H9 (cell line): ENCODE data around the gene RPL27A. TPM values are rescaled to one million over a fixed set of nuclear protein-coding genes. Genes with fewer than 3 reads are reported as not detected.

Experiments
- DNase-seq: peaks from one replicate; pipeline ENCODE4 v3.0.0-alpha.2; 2017
- H2AFZ ChIP-seq: one replicate; pipeline ENCODE4 v1.6.1; 2013; ENCODE audit warnings: mild to moderate bottlenecking, low read length, control low read depth, moderate library complexity
- H2AK5ac ChIP-seq: 2 replicates; pipeline ENCODE4 v1.6.1; 2013; ENCODE audit warnings: low read length, control low read depth, mixed read lengths; ENCODE audit not compliant: insufficient read length
- H2BK120ac ChIP-seq: one replicate; pipeline ENCODE4 v1.6.1; 2013; ENCODE audit warnings: low read depth, mild to moderate bottlenecking, low read length, control low read depth, inconsistent platforms; ENCODE audit not compliant: poor library complexity, severe bottlenecking
- H2BK12ac ChIP-seq: 2 replicates; pipeline ENCODE4 v1.6.1; 2013; ENCODE audit warnings: low read length, control low read depth, mixed read lengths, low read depth; ENCODE audit not compliant: insufficient read length
- H2BK15ac ChIP-seq: 2 replicates; pipeline ENCODE4 v1.6.1; 2013; ENCODE audit warnings: low read depth, low read length, control low read depth
- H2BK20ac ChIP-seq: one replicate; pipeline ENCODE4 v1.6.1; 2013; ENCODE audit warnings: low read depth, mild to moderate bottlenecking, low read length, control low read depth, inconsistent platforms; ENCODE audit not compliant: poor library complexity, severe bottlenecking
- H2BK5ac ChIP-seq: 2 replicates; pipeline ENCODE4 v1.6.1; 2013; ENCODE audit warnings: low read length, control low read depth, mixed read lengths; ENCODE audit not compliant: insufficient read length
- H3K14ac ChIP-seq: 2 replicates; pipeline ENCODE4 v1.6.1; 2013; ENCODE audit warnings: low read length, control low read depth; ENCODE audit not compliant: insufficient read depth
- H3K18ac ChIP-seq: 2 replicates; pipeline ENCODE4 v1.6.1; 2013; ENCODE audit warnings: low read depth, mild to moderate bottlenecking, mixed read lengths, low read length, control low read depth; ENCODE audit not compliant: insufficient read length
- H3K23ac ChIP-seq: 2 replicates; pipeline ENCODE4 v1.6.1; 2013; ENCODE audit warnings: low read length, control low read depth, mixed read lengths, low read depth; ENCODE audit not compliant: insufficient read length
- H3K23me2 ChIP-seq: 2 replicates; pipeline ENCODE4 v1.6.1; 2013; ENCODE audit warnings: low read depth, mild to moderate bottlenecking, mixed read lengths, low read length, control low read depth; ENCODE audit not compliant: insufficient read length, poor library complexity, severe bottlenecking
- H3K27ac ChIP-seq: 2 replicates; pipeline ENCODE4 v1.5.1; 2013; ENCODE audit warnings: low read length, control low read depth, mixed read lengths, low read depth; ENCODE audit not compliant: insufficient read length
- H3K27me3 ChIP-seq: 2 replicates; pipeline ENCODE4 v1.6.1; 2013; ENCODE audit warnings: low read length, control low read depth, inconsistent platforms; ENCODE audit not compliant: insufficient read depth
- H3K4ac ChIP-seq: 2 replicates; pipeline ENCODE4 v1.6.1; 2013; ENCODE audit warnings: low read depth, mild to moderate bottlenecking, control low read depth, inconsistent platforms, low read length, moderate library complexity
- H3K4me1 ChIP-seq: 2 replicates; pipeline ENCODE4 v1.6.1; 2013; ENCODE audit warnings: low read length, control low read depth, inconsistent platforms; ENCODE audit not compliant: insufficient read depth
- H3K4me2 ChIP-seq: 2 replicates; pipeline ENCODE4 v1.6.1; 2013; ENCODE audit warnings: low read length, control low read depth, mixed read lengths; ENCODE audit not compliant: insufficient read length, insufficient read depth
- H3K56ac ChIP-seq: 2 replicates; pipeline ENCODE4 v1.6.1; 2013; ENCODE audit warnings: low read depth, mild to moderate bottlenecking, mixed read lengths, low read length, control low read depth; ENCODE audit not compliant: insufficient read length
- H3K79me1 ChIP-seq: 2 replicates; pipeline ENCODE4 v1.6.1; 2013; ENCODE audit warnings: low read depth, mild to moderate bottlenecking, moderate library complexity, low read length, control low read depth, inconsistent platforms; ENCODE audit not compliant: insufficient read depth, poor library complexity, severe bottlenecking
- H3K79me2 ChIP-seq: 2 replicates; pipeline ENCODE4 v1.6.1; 2013; ENCODE audit warnings: low read length, control low read depth, inconsistent platforms; ENCODE audit not compliant: insufficient read depth
- H3K9ac ChIP-seq: 2 replicates; pipeline ENCODE4 v1.6.1; 2013; ENCODE audit warnings: low read length, control low read depth, mixed read lengths; ENCODE audit not compliant: insufficient read length; ENCODE audit errors: extremely low read depth
- H3K9me3 ChIP-seq: one replicate; pipeline ENCODE4 v1.6.1; 2013; ENCODE audit warnings: low read depth, low read length, inconsistent platforms; ENCODE audit not compliant: control insufficient read depth
- H3T11ph ChIP-seq: one replicate; pipeline ENCODE4 v1.6.1; 2013; ENCODE audit warnings: mild to moderate bottlenecking, low read length, control low read depth, inconsistent platforms
- H4K20me1 ChIP-seq: one replicate; pipeline ENCODE4 v1.6.1; 2013; ENCODE audit not compliant: control insufficient read depth, insufficient read length, insufficient read depth
- H4K5ac ChIP-seq: 2 replicates; pipeline ENCODE4 v1.6.1; 2013; ENCODE audit warnings: low read depth, mild to moderate bottlenecking, mixed read lengths, low read length, control low read depth; ENCODE audit not compliant: insufficient read length
- H4K8ac ChIP-seq: replicated peaks from 2 replicates; pipeline ENCODE4 v1.6.1; 2013; ENCODE audit warnings: low read length, control low read depth, mixed read lengths, low read depth; ENCODE audit not compliant: insufficient read length
- H4K91ac ChIP-seq: 2 replicates; pipeline ENCODE4 v1.6.1; 2013; ENCODE audit warnings: low read depth, mild to moderate bottlenecking, moderate library complexity, mixed read lengths, low read length, control low read depth; ENCODE audit not compliant: insufficient read length
- H3K27ac Mint-ChIP-seq, 3 experiments: 2 replicates in 2 of 3; 3 replicates in 1 of 3; pipeline ENCODE4 v1.8.0; 2020 to 2021; ENCODE audit warnings: mixed read lengths in 3 of 3, mild to moderate bottlenecking in 1 of 3, moderate library complexity in 1 of 3
- H3K27me3 Mint-ChIP-seq: 2 replicates; pipeline ENCODE4 v1.8.0; 2021; ENCODE audit warnings: low read depth, mild to moderate bottlenecking, moderate library complexity, mixed read lengths
- H3K36me3 Mint-ChIP-seq, 3 experiments: 2 replicates in 2 of 3; 3 replicates in 1 of 3; pipeline ENCODE4 v1.8.0; 2020 to 2021; ENCODE audit warnings: low read depth in 3 of 3, mixed read lengths in 3 of 3; ENCODE audit not compliant: insufficient read depth in 1 of 3
- H3K4me1 Mint-ChIP-seq, 2 experiments: 2 replicates each; pipeline ENCODE4 v1.8.0; 2020; ENCODE audit warnings: mixed read lengths in 2 of 2
- H3K4me3 Mint-ChIP-seq, 2 experiments: 2 replicates in 1 of 2; 3 replicates in 1 of 2; pipeline ENCODE4 v1.8.0; 2020 to 2021; ENCODE audit warnings: mild to moderate bottlenecking in 2 of 2, mixed read lengths in 2 of 2, moderate library complexity in 1 of 2
- H3K9me3 Mint-ChIP-seq, 2 experiments: 2 replicates in 1 of 2; 3 replicates in 1 of 2; pipeline ENCODE4 v1.8.0; 2020; ENCODE audit warnings: mild to moderate bottlenecking in 2 of 2, mixed read lengths in 2 of 2, moderate library complexity in 1 of 2
- WGBS: extraction: QIAGEN DNeasy Blood & Tissue Kit; methylation state at CpG from one replicate; pipeline ENCODE4 v1.1.7; 2013; ENCODE audit warnings: missing lambda C conversion rate, low lambda C conversion rate, mixed read lengths; ENCODE audit not compliant: insufficient read length; ENCODE audit errors: extremely low coverage; 5-methylcytosine and 5-hydroxymethylcytosine counted together
- total RNA-seq: library from RNA; stranded (reverse); gene quantifications from 2 replicates; pipeline ENCODE4 v1.2.1, GENCODE V29; 2021
- TF ChIP-seq, protein P1 (sequence below): fragments of 200-600 bp; sonication (generic); conservative IDR thresholded peaks from 3 replicates; pipeline ENCODE4 v1.8.0; 2021; ENCODE audit warnings: antibody characterized with exemption, mild to moderate bottlenecking

Gene RPL27A
- total RNA-seq, 1 experiment from 2014 or later = 1,152 TPM

DNA sequence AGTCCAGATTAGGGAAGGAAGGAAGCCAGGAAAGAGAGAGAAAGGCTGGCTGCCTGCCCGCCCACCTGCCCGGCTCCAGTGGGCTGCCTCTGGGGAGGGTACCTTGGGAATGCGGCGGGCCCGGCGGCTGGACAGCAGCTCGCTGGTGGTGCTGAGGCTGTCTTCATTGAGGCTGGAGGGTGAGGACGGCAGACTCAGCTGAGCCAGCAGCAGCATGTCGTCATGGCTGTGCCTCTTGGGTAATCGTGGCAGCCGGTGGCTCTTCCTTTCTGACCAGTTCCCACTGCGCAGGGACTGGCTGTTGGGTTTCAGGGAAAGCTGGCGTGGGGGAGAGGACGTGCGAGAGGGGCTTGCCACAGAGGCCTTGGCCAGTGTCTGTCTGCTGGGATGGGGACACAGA lies 32.9 kb downstream of the RPL27A start:
- TF ChIP-seq, protein P1, sequence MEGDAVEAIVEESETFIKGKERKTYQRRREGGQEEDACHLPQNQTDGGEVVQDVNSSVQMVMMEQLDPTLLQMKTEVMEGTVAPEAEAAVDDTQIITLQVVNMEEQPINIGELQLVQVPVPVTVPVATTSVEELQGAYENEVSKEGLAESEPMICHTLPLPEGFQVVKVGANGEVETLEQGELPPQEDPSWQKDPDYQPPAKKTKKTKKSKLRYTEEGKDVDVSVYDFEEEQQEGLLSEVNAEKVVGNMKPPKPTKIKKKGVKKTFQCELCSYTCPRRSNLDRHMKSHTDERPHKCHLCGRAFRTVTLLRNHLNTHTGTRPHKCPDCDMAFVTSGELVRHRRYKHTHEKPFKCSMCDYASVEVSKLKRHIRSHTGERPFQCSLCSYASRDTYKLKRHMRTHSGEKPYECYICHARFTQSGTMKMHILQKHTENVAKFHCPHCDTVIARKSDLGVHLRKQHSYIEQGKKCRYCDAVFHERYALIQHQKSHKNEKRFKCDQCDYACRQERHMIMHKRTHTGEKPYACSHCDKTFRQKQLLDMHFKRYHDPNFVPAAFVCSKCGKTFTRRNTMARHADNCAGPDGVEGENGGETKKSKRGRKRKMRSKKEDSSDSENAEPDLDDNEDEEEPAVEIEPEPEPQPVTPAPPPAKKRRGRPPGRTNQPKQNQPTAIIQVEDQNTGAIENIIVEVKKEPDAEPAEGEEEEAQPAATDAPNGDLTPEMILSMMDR = no peak

More for the DNA sequence above, 32.9 kb downstream of the RPL27A start:
- Histone ChIP-seq H3K4ac (no peak overlapping the region), H3K79me2 (no peaks in the 10 kb centered on the region), H4K5ac (no peak overlapping the region), H3K4me1 (no peaks in the 10 kb centered on the region), H2BK20ac (no peak overlapping the region), H3T11ph (no peak overlapping the region), H3K23ac (no peak overlapping the region), H3K79me1 (no peaks in the 10 kb centered on the region), H3K18ac (no peak overlapping the region), H4K20me1 (no peaks in the 10 kb centered on the region), H4K8ac (no peak overlapping the region), H3K9ac (no peak overlapping the region), H3K23me2 (no peaks in the 10 kb centered on the region), H3K9me3 (no peaks in the 10 kb centered on the region), H2AK5ac (no peak overlapping the region), H2BK12ac (no peak overlapping the region), H2AFZ (no peak overlapping the region), H4K91ac (no peak overlapping the region), H2BK120ac (no peak overlapping the region), H3K27ac (no peak overlapping the region), H3K4me2 (no peak overlapping the region), H3K14ac (no peak overlapping the region; the same call in 1 of the 2 replicates), H3K56ac (no peak overlapping the region), H2BK15ac (no peak overlapping the region), H3K27me3 (no peaks in the 10 kb centered on the region), H2BK5ac (no peak overlapping the region)
- Mint-ChIP-seq H3K4me3 (no peak overlapping the region), H3K27me3 (no peaks in the 10 kb centered on the region; the same call in 1 of the 2 replicates), H3K4me1 (peaks cover 24 to 27% of the 10 kb centered on the region in 2 experiments), H3K9me3 (no peaks in the 10 kb centered on the region; a peak in 1 of 5 replicates), H3K27ac (peak overlapping the region in 1 of 3 experiments; percentile 22; a peak in 2 of 7 replicates), H3K36me3 (peaks cover 0 to 14% (median 10%) of the 10 kb centered on the region in 3 experiments; a peak in 5 of 7 replicates)
- no peak for DNase-seq
- no CpG with 5 or more reads among the region's 15 CpGs for WGBS
